ENCODE results near the gene USP37.
"Not testable (repeated sequence)": the region's sequence is repeated elsewhere in the genome, so short reads cannot be mapped to it uniquely, and the experiment has no call there.

USP37 gene

GRCh38 chr2:218536804-218537494 is 31.2 kb downstream of the USP37 start:
- H3K27me3 ChIP-seq (ENCODE audit: control insufficient read depth, insufficient read depth, low read length), result no peaks in the 10 kb centered on the region
- no peaks in the 10 kb centered on the region for H3K4me1 ChIP-seq (ENCODE audit: control insufficient read depth, insufficient read depth, low read length)
- peaks cover 7% of the 10 kb centered on the region for H3K36me3 ChIP-seq (ENCODE audit: control insufficient read depth, insufficient read depth, low read length)
- no peaks in the 10 kb centered on the region for H3K9me3 ChIP-seq (ENCODE audit: control insufficient read depth, low read length)
- H3K9ac ChIP-seq (ENCODE audit: low read length), result no peak overlapping the region
- H3K4me3 ChIP-seq (ENCODE audit: low read length), result no peak overlapping the region

- no peak overlapping the region for H3K4me3 ChIP-seq (ENCODE audit: low read length)
- H3K36me3 ChIP-seq (ENCODE audit: control insufficient read depth, insufficient read depth, low read length), result no peaks in the 10 kb centered on the region
- no peak overlapping the region for H3K9ac ChIP-seq (ENCODE audit: low read length)
- no peaks in the 10 kb centered on the region for H3K27me3 ChIP-seq (ENCODE audit: control insufficient read depth, insufficient read depth, low read length)
- H3K9me3 ChIP-seq (ENCODE audit: control insufficient read depth, low read length), result no peaks in the 10 kb centered on the region
- no peaks in the 10 kb centered on the region for H3K4me1 ChIP-seq (ENCODE audit: control insufficient read depth, insufficient read depth, low read length)
Observed at GRCh38 chr2:218529990-218530389, 38.2 kb downstream of the USP37 start.

DNA sequence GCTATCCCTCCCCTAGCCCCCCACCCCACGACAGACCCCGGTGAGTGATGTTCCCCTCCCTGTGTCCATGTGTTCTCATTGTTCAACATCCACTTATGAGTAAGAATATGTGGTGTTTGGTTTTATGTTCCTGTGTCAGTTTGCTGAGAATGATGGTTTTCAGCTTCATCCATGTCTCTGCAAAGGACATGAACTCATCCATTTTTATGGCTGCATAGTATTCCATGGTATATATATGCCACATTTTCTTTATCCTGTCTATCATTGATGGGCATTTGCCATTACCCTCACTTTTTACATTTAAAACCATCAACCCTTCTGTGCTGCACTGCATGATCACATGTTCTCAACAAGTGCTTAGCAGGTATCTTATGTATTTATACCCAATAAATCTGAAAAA is 39.7 kb downstream of the USP37 start:
- H3K9me3 ChIP-seq (ENCODE audit: control insufficient read depth, low read length); H3K4me1 ChIP-seq (ENCODE audit: control insufficient read depth, insufficient read depth, low read length); H3K9ac ChIP-seq (ENCODE audit: low read length); H3K4me3 ChIP-seq (ENCODE audit: low read length); H3K27me3 ChIP-seq (ENCODE audit: control insufficient read depth, insufficient read depth, low read length); H3K36me3 ChIP-seq (ENCODE audit: control insufficient read depth, insufficient read depth, low read length): not testable (repeated sequence)

DNA sequence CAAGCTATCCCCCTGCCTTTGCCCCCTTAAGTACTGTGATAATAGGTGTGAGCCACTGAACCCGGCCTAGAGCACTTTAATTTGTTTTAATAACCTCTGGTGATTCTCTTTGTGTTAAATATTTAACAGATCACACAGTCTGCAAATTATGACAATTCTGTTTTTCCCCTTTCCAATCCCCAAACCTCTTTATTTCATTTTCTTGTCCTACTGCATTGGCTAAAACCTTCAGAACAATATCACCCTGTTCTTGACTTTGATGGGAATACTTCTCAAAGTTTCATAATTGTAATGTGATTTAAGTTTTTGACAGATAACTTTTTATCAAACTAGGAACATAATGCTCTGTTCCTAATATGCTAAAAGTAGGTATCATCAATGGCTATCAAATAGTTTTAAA is 44.5 kb downstream of the USP37 start:
- Histone ChIP-seq H3K9me3 (ENCODE audit: control insufficient read depth, low read length) (no peaks in the 10 kb centered on the region), H3K4me3 (ENCODE audit: low read length) (no peak overlapping the region), H3K36me3 (ENCODE audit: control insufficient read depth, insufficient read depth, low read length) (no peaks in the 10 kb centered on the region), H3K27me3 (ENCODE audit: control insufficient read depth, insufficient read depth, low read length) (no peaks in the 10 kb centered on the region), H3K9ac (ENCODE audit: low read length) (no peak overlapping the region), H3K4me1 (ENCODE audit: control insufficient read depth, insufficient read depth, low read length) (no peaks in the 10 kb centered on the region)

- no peaks in the 10 kb centered on the region for H3K4me1 ChIP-seq (ENCODE audit: control insufficient read depth, insufficient read depth, low read length)
- H3K4me3 ChIP-seq (ENCODE audit: low read length), result no peak overlapping the region
- H3K36me3 ChIP-seq (ENCODE audit: control insufficient read depth, insufficient read depth, low read length), result no peaks in the 10 kb centered on the region
- no peak overlapping the region for H3K9ac ChIP-seq (ENCODE audit: low read length)
- no peaks in the 10 kb centered on the region for H3K9me3 ChIP-seq (ENCODE audit: control insufficient read depth, low read length)
- H3K27me3 ChIP-seq (ENCODE audit: control insufficient read depth, insufficient read depth, low read length), result no peaks in the 10 kb centered on the region
Observed at GRCh38 chr2:218518876-218519275, 49.3 kb downstream of the USP37 start.

- H3K4me1 ChIP-seq (ENCODE audit: control insufficient read depth, insufficient read depth, low read length), result no peaks in the 10 kb centered on the region
Observed at GRCh38 chr2:218517434-218518206, 50.5 kb downstream of the USP37 start.

GRCh38 chr2:218516614-218517013 is 51.5 kb downstream of the USP37 start:
- no peaks in the 10 kb centered on the region for H3K27me3 ChIP-seq (ENCODE audit: control insufficient read depth, insufficient read depth, low read length)
- H3K9me3 ChIP-seq (ENCODE audit: control insufficient read depth, low read length), result no peaks in the 10 kb centered on the region
- no peaks in the 10 kb centered on the region for H3K4me1 ChIP-seq (ENCODE audit: control insufficient read depth, insufficient read depth, low read length)
- no peak overlapping the region for H3K4me3 ChIP-seq (ENCODE audit: low read length)
- no peaks in the 10 kb centered on the region for H3K36me3 ChIP-seq (ENCODE audit: control insufficient read depth, insufficient read depth, low read length)
- no peak overlapping the region for H3K9ac ChIP-seq (ENCODE audit: low read length)

More at GRCh38 chr2:218517434-218518206, 50.5 kb downstream of the USP37 start:
- H3K9me3 ChIP-seq (ENCODE audit: control insufficient read depth, low read length), result no peaks in the 10 kb centered on the region
- H3K4me3 ChIP-seq (ENCODE audit: low read length), result no peak overlapping the region
- H3K9ac ChIP-seq (ENCODE audit: low read length), result no peak overlapping the region
- H3K27me3 ChIP-seq (ENCODE audit: control insufficient read depth, insufficient read depth, low read length), result no peaks in the 10 kb centered on the region
- no peaks in the 10 kb centered on the region for H3K36me3 ChIP-seq (ENCODE audit: control insufficient read depth, insufficient read depth, low read length)

DNA sequence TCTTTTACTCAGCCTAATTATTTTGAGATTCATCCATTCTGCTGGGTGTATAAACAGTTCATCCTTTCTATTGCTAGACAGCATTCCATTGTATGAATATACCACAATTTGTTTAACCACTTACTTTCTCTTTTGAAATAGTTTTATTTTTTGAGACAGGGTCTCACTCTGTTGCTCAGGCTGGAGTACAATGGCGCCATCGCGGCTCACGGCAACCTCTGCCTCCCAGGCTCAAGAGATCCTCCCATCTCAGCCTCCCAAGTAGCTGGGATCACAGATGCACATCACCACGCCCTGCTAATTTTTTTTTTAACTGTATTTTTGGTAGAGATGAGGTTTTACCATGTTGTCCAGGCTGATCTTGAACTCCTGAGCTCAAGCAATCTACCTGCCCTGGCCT is 54.5 kb downstream of the USP37 start:
- H3K27me3 ChIP-seq (ENCODE audit: control insufficient read depth, insufficient read depth, low read length), result no peaks in the 10 kb centered on the region
- H3K4me3 ChIP-seq (ENCODE audit: low read length), result no peak overlapping the region
- no peaks in the 10 kb centered on the region for H3K9me3 ChIP-seq (ENCODE audit: control insufficient read depth, low read length)
- H3K9ac ChIP-seq (ENCODE audit: low read length), result no peak overlapping the region
- H3K4me1 ChIP-seq (ENCODE audit: control insufficient read depth, insufficient read depth, low read length), result no peaks in the 10 kb centered on the region
- H3K36me3 ChIP-seq (ENCODE audit: control insufficient read depth, insufficient read depth, low read length), result no peaks in the 10 kb centered on the region

DNA sequence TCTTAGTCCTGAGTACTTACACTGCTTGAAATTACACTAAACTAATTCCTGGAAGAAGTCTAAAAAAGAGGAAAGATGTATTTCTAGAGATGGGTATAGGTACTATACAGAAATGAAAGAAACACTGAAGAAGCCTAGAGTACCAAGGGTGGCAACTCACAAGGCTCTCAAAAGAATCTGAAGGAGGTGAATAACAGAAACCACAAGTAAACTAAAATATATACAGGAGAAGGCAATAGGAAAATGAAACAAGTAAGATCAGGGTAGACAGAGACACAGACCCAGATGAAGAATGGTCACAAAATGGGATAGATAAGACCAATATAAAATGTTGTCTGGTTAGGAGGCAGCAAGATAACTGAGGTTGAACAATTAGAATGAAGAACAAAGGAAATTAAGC is 59.9 kb downstream of the USP37 start:
- no peak overlapping the region for H3K4me3 ChIP-seq (ENCODE audit: low read length)
- no peak overlapping the region for H3K9ac ChIP-seq (ENCODE audit: low read length)
- no peaks in the 10 kb centered on the region for H3K27me3 ChIP-seq (ENCODE audit: control insufficient read depth, insufficient read depth, low read length)
- H3K4me1 ChIP-seq (ENCODE audit: control insufficient read depth, insufficient read depth, low read length), result no peaks in the 10 kb centered on the region
- H3K9me3 ChIP-seq (ENCODE audit: control insufficient read depth, low read length), result no peaks in the 10 kb centered on the region
- no peaks in the 10 kb centered on the region for H3K36me3 ChIP-seq (ENCODE audit: control insufficient read depth, insufficient read depth, low read length)

- H3K36me3 ChIP-seq (ENCODE audit: control insufficient read depth, insufficient read depth, low read length), result no peaks in the 10 kb centered on the region
- no peaks in the 10 kb centered on the region for H3K9me3 ChIP-seq (ENCODE audit: control insufficient read depth, low read length)
- H3K27me3 ChIP-seq (ENCODE audit: control insufficient read depth, insufficient read depth, low read length), result no peaks in the 10 kb centered on the region
- peaks cover 8% of the 10 kb centered on the region for H3K4me1 ChIP-seq (ENCODE audit: control insufficient read depth, insufficient read depth, low read length)
- no peak overlapping the region for H3K4me3 ChIP-seq (ENCODE audit: low read length)
- no peak overlapping the region for H3K9ac ChIP-seq (ENCODE audit: low read length)
Observed at GRCh38 chr2:218505754-218506371, 62.3 kb downstream of the USP37 start.

GRCh38 chr2:218501665-218502064 is 66.5 kb downstream of the USP37 start:
- Histone ChIP-seq H3K4me1 (ENCODE audit: control insufficient read depth, insufficient read depth, low read length) (peaks cover 8% of the 10 kb centered on the region), H3K36me3 (ENCODE audit: control insufficient read depth, insufficient read depth, low read length) (no peaks in the 10 kb centered on the region), H3K4me3 (ENCODE audit: low read length) (no peak overlapping the region), H3K9ac (ENCODE audit: low read length) (no peak overlapping the region), H3K9me3 (ENCODE audit: control insufficient read depth, low read length) (no peaks in the 10 kb centered on the region), H3K27me3 (ENCODE audit: control insufficient read depth, insufficient read depth, low read length) (no peaks in the 10 kb centered on the region)

DNA sequence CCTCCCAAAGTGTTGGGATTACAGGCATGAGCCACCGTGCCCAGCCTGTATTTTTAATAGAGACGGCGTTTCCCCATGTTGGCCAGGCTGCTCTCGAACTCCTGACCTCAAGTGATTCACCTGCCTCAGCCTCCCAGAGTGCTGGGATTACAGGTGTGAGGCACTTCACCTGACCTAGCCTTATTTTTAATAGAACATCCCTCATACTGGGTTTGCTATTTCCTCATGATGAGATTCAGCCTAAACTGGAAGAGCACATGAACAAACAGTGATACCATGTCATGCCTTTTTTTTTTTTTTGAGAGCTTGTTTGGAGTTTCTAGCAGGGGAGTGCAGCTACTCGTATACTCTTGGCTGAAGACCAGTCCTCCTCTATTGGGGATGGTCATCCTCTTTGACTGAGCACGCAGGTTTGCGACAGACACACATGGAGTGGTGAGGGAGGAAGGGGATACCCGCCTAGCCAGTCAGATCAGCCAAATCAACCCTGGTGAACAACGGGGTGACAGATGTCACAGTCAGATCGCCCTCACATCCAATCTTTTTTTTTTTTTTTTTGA is 67.6 kb downstream of the USP37 start:
- Histone ChIP-seq H3K27me3 (ENCODE audit: control insufficient read depth, insufficient read depth, low read length) (no peaks in the 10 kb centered on the region), H3K9ac (ENCODE audit: low read length) (no peak overlapping the region), H3K4me3 (ENCODE audit: low read length) (no peak overlapping the region), H3K36me3 (ENCODE audit: control insufficient read depth, insufficient read depth, low read length) (no peaks in the 10 kb centered on the region), H3K9me3 (ENCODE audit: control insufficient read depth, low read length) (no peaks in the 10 kb centered on the region), H3K4me1 (ENCODE audit: control insufficient read depth, insufficient read depth, low read length) (peaks cover 8% of the 10 kb centered on the region)
